ENCODE data around the gene LEKR1.

Gene LEKR1

GRCh38 chr3:157051055-157051454, 224.9 kb downstream of the LEKR1 start:
- no peak overlapping the region for H4K91ac ChIP-seq (ENCODE audit: low read depth, low read length, poor library complexity)
- no peak overlapping the region for H4K8ac ChIP-seq (ENCODE audit: low read depth, low read length)
- no peak overlapping the region for H2BK120ac ChIP-seq (ENCODE audit: low read depth, low read length)
- H3K36me3 ChIP-seq (replicated peaks in 1 of 2; ENCODE audit: control insufficient read depth in 2 of 2, insufficient read depth in 2 of 2, low read length in 2 of 2) = no peaks in the 10 kb centered on the region
- no peak overlapping the region for H2BK15ac ChIP-seq (ENCODE audit: low read length)
- no peaks in the 10 kb centered on the region for H3K4me1 ChIP-seq (ENCODE audit: control insufficient read depth in 2 of 2, insufficient read depth in 1 of 2, low read depth in 1 of 2, low read length in 2 of 2)
- H3K4me2 ChIP-seq (ENCODE audit: insufficient read depth, low read length, poor library complexity, severe bottlenecking) = no peak overlapping the region
- H3K9me3 ChIP-seq (replicated peaks in 1 of 2; ENCODE audit: control insufficient read depth in 2 of 2, insufficient read depth in 1 of 2, low read depth in 1 of 2, low read length in 2 of 2) = no peaks in the 10 kb centered on the region
- H3K18ac ChIP-seq (ENCODE audit: low read length) = no peak overlapping the region
- H3K23ac ChIP-seq (ENCODE audit: low read depth, low read length, poor library complexity) = no peak overlapping the region
- no CpG with 5 or more reads among the region's 3 CpGs for WGBS, 2 donors (ENCODE audit: extremely low coverage in 2 of 2, insufficient read length in 2 of 2, insufficient replicate concordance in 1 of 2)
- H2AK5ac ChIP-seq (ENCODE audit: low read depth, low read length) = no peak overlapping the region
- no peak for DNase-seq (ENCODE audit: low spot score)
- no peak overlapping the region for H2BK5ac ChIP-seq (ENCODE audit: low read length)
- H2BK12ac ChIP-seq (ENCODE audit: low read length) = no peak overlapping the region
- H3K4ac ChIP-seq (ENCODE audit: low read length) = no peak overlapping the region
- peaks cover 0 to 5% (median 0%) of the 10 kb centered on the region in 3 experiments for H3K27me3 ChIP-seq (ENCODE audit: control insufficient read depth in 3 of 3, insufficient read depth in 3 of 3, low read depth in 1 of 3, low read length in 3 of 3)
- H3K27ac ChIP-seq (replicated peaks; ENCODE audit: low read length) = no peak overlapping the region
- no peaks in the 10 kb centered on the region for H3K79me1 ChIP-seq (ENCODE audit: low read depth, low read length)
- H3K4me3 ChIP-seq (ENCODE audit: low read length in 2 of 2) = no peak overlapping the region
- H3K14ac ChIP-seq (ENCODE audit: low read length) = no peak overlapping the region
- no peak overlapping the region for H2AFZ ChIP-seq (ENCODE audit: low read length)
- H3K9ac ChIP-seq (ENCODE audit: low read depth, low read length, poor library complexity) = no peak overlapping the region

DNA sequence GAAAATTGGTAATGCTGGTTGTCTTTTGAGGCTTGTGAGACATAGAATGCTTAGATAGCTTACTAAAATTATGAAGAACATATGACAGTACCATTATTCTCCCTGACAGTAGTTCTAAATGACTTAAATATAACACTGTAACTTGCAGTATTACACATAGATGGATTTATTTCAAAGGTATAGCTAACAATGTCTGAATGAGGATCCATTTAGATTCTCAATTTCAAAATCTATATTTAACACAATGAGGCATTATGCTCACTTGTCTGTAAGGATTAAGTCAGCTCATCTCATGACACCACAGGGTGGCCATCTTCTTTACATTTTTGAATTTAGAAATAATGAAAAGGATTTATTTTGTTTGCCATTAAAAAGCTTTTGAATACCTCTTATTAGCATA, 225.4 kb downstream of the LEKR1 start:
- Histone ChIP-seq H3K18ac (ENCODE audit: low read length) (no peak overlapping the region), H3K79me1 (ENCODE audit: low read depth, low read length) (no peaks in the 10 kb centered on the region), H2AFZ (ENCODE audit: low read length) (no peak overlapping the region), H3K4me2 (ENCODE audit: insufficient read depth, low read length, poor library complexity, severe bottlenecking) (no peak overlapping the region), H3K9ac (ENCODE audit: low read depth, low read length, poor library complexity) (no peak overlapping the region), H3K27ac (replicated peaks; ENCODE audit: low read length) (no peak overlapping the region), H2BK15ac (ENCODE audit: low read length) (no peak overlapping the region), H4K8ac (ENCODE audit: low read depth, low read length) (no peak overlapping the region), H2BK12ac (ENCODE audit: low read length) (no peak overlapping the region), H3K4ac (ENCODE audit: low read length) (no peak overlapping the region), H3K36me3 (replicated peaks in 1 of 2; ENCODE audit: control insufficient read depth in 2 of 2, insufficient read depth in 2 of 2, low read length in 2 of 2) (no peaks in the 10 kb centered on the region), H4K91ac (ENCODE audit: low read depth, low read length, poor library complexity) (no peak overlapping the region), H3K14ac (ENCODE audit: low read length) (no peak overlapping the region), H2BK120ac (ENCODE audit: low read depth, low read length) (no peak overlapping the region), H3K23ac (ENCODE audit: low read depth, low read length, poor library complexity) (no peak overlapping the region), H3K4me3 (ENCODE audit: low read length in 2 of 2) (no peak overlapping the region), H3K4me1 (ENCODE audit: control insufficient read depth in 2 of 2, insufficient read depth in 1 of 2, low read depth in 1 of 2, low read length in 2 of 2) (no peaks in the 10 kb centered on the region), H3K27me3 (ENCODE audit: control insufficient read depth in 3 of 3, insufficient read depth in 3 of 3, low read depth in 1 of 3, low read length in 3 of 3) (peaks cover 0 to 5% (median 0%) of the 10 kb centered on the region in 3 experiments), H3K9me3 (replicated peaks in 1 of 2; ENCODE audit: control insufficient read depth in 2 of 2, insufficient read depth in 1 of 2, low read depth in 1 of 2, low read length in 2 of 2) (no peaks in the 10 kb centered on the region), H2BK5ac (ENCODE audit: low read length) (no peak overlapping the region), H2AK5ac (ENCODE audit: low read depth, low read length) (no peak overlapping the region)
- no peak for DNase-seq (ENCODE audit: low spot score)

DNA sequence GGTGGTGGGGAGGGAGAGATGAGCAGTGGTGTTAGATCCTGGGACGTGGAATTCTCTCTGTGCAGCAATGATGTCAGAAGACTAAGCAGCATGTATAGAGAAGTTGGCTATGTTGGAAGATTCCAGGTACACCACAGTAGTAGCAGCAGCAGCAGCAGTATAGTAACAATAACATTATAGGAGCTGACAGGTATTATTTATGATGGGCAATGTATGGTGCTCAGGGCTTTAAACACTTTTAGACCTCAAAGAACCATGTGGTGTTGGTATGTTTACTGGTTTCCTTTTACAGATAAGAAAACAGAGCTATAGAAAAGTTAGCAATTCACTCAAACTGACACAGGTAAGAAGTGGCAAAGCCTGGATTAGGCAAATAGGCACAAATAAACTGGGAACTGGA, 229.9 kb downstream of the LEKR1 start:
- H2AK5ac ChIP-seq (ENCODE audit: low read depth, low read length) = no peak overlapping the region
- H2BK15ac ChIP-seq (ENCODE audit: low read length) = no peak overlapping the region
- H3K14ac ChIP-seq (ENCODE audit: low read length) = no peak overlapping the region
- H4K91ac ChIP-seq (ENCODE audit: low read depth, low read length, poor library complexity) = no peak overlapping the region
- no peak overlapping the region for H4K8ac ChIP-seq (ENCODE audit: low read depth, low read length)
- H3K18ac ChIP-seq (ENCODE audit: low read length) = no peak overlapping the region
- no peak overlapping the region for H2BK120ac ChIP-seq (ENCODE audit: low read depth, low read length)
- no peaks in the 10 kb centered on the region for H3K79me1 ChIP-seq (ENCODE audit: low read depth, low read length)
- H3K4me3 ChIP-seq (ENCODE audit: low read length in 2 of 2) = no peak overlapping the region
- no peak overlapping the region for H2BK5ac ChIP-seq (ENCODE audit: low read length)
- no peak overlapping the region for H2BK12ac ChIP-seq (ENCODE audit: low read length)
- H2AFZ ChIP-seq (ENCODE audit: low read length) = no peak overlapping the region
- H3K9ac ChIP-seq (ENCODE audit: low read depth, low read length, poor library complexity) = no peak overlapping the region
- no peak overlapping the region for H3K4ac ChIP-seq (ENCODE audit: low read length)
- no peak for DNase-seq (ENCODE audit: low spot score)
- peaks cover 0 to 5% (median 0%) of the 10 kb centered on the region in 3 experiments for H3K27me3 ChIP-seq (ENCODE audit: control insufficient read depth in 3 of 3, insufficient read depth in 3 of 3, low read depth in 1 of 3, low read length in 3 of 3)
- H3K9me3 ChIP-seq (replicated peaks in 1 of 2; ENCODE audit: control insufficient read depth in 2 of 2, insufficient read depth in 1 of 2, low read depth in 1 of 2, low read length in 2 of 2) = no peaks in the 10 kb centered on the region
- WGBS, 2 donors (ENCODE audit: extremely low coverage in 2 of 2, insufficient read length in 2 of 2, insufficient replicate concordance in 1 of 2) = no CpG with 5 or more reads among the region's 1 CpG
- H3K4me2 ChIP-seq (ENCODE audit: insufficient read depth, low read length, poor library complexity, severe bottlenecking) = no peak overlapping the region
- H3K36me3 ChIP-seq (replicated peaks in 1 of 2; ENCODE audit: control insufficient read depth in 2 of 2, insufficient read depth in 2 of 2, low read length in 2 of 2) = no peaks in the 10 kb centered on the region
- H3K23ac ChIP-seq (ENCODE audit: low read depth, low read length, poor library complexity) = no peak overlapping the region
- no peak overlapping the region for H3K27ac ChIP-seq (replicated peaks; ENCODE audit: low read length)
- no peaks in the 10 kb centered on the region for H3K4me1 ChIP-seq (ENCODE audit: control insufficient read depth in 2 of 2, insufficient read depth in 1 of 2, low read depth in 1 of 2, low read length in 2 of 2)

DNA sequence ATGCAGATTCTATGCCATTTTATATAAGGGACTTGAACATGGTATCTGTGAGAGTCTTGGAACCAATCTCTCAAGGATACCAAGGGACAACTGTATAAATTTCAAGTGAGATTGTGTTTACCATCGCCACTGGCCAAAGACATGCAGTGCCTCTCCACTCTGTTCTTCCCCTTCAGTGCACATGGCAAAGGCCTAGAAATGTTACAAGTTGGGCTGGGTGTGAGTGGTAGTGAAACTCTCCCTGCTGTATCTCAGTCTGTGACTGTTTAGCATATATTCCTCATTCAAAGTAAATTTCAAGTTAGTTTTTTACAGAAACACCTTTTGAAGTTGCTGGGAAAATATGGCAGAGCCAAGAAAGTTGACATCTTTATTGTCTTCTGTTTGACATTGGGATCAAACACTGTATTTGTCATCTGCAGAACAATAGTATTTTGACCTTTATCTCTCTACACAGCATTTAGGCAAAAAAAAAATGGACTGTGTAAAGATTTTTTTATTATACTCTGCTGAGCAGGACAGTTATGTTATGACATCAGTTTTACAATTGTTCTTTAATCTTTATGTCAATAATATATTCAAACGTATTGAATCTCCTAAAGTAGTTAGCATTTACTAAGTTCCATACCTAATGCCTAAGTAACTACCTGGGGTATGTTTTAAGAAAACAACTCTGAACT, 232.4 kb downstream of the LEKR1 start:
- Histone ChIP-seq H4K8ac (ENCODE audit: low read depth, low read length) (no peak overlapping the region), H3K4me3 (ENCODE audit: low read length in 2 of 2) (no peak overlapping the region), H3K4ac (ENCODE audit: low read length) (no peak overlapping the region), H3K27me3 (ENCODE audit: control insufficient read depth in 3 of 3, insufficient read depth in 3 of 3, low read depth in 1 of 3, low read length in 3 of 3) (peaks cover 0 to 16% (median 0%) of the 10 kb centered on the region in 3 experiments), H3K4me1 (ENCODE audit: control insufficient read depth in 2 of 2, insufficient read depth in 1 of 2, low read depth in 1 of 2, low read length in 2 of 2) (no peaks in the 10 kb centered on the region), H2AFZ (ENCODE audit: low read length) (no peak overlapping the region), H2BK120ac (ENCODE audit: low read depth, low read length) (no peak overlapping the region), H3K14ac (ENCODE audit: low read length) (no peak overlapping the region), H2AK5ac (ENCODE audit: low read depth, low read length) (no peak overlapping the region), H3K27ac (replicated peaks; ENCODE audit: low read length) (no peak overlapping the region), H3K9me3 (replicated peaks in 1 of 2; ENCODE audit: control insufficient read depth in 2 of 2, insufficient read depth in 1 of 2, low read depth in 1 of 2, low read length in 2 of 2) (no peaks in the 10 kb centered on the region), H3K4me2 (ENCODE audit: insufficient read depth, low read length, poor library complexity, severe bottlenecking) (no peak overlapping the region), H3K18ac (ENCODE audit: low read length) (no peak overlapping the region), H3K36me3 (replicated peaks in 1 of 2; ENCODE audit: control insufficient read depth in 2 of 2, insufficient read depth in 2 of 2, low read length in 2 of 2) (no peaks in the 10 kb centered on the region), H2BK12ac (ENCODE audit: low read length) (no peak overlapping the region), H3K9ac (ENCODE audit: low read depth, low read length, poor library complexity) (no peak overlapping the region), H3K79me1 (ENCODE audit: low read depth, low read length) (no peaks in the 10 kb centered on the region), H2BK5ac (ENCODE audit: low read length) (no peak overlapping the region), H3K23ac (ENCODE audit: low read depth, low read length, poor library complexity) (no peak overlapping the region), H4K91ac (ENCODE audit: low read depth, low read length, poor library complexity) (no peak overlapping the region), H2BK15ac (ENCODE audit: low read length) (no peak overlapping the region)
- no CpG with 5 or more reads among the region's 2 CpGs for WGBS, 2 donors (ENCODE audit: extremely low coverage in 2 of 2, insufficient read length in 2 of 2, insufficient replicate concordance in 1 of 2)
- no peak for DNase-seq (ENCODE audit: low spot score)
